ENCODE data around the gene AGXT2.

- TF ChIP-seq TAF1 (IDR thresholded peaks at IDR 0.05; ENCODE audit: borderline replicate concordance, low read depth, low read length) (no peak), POLR2A (IDR thresholded peaks at IDR 0.05; ENCODE audit: low read depth, low read length) (no peak)
These were observed 6.5 kb downstream of the AGXT2 start for GRCh38 chr5:35041261-35041660.

Measured in GM12892 (cell line).